Measurements from ENCODE around the gene UCN.

- TF ChIP-seq CTCF (optimal IDR thresholded peaks at IDR 0.05 in 1 of 3, IDR thresholded peaks at IDR 0.05 in 1 of 3, conservative IDR thresholded peaks at IDR 0.05 in 1 of 3; ENCODE audit: extremely low read depth in 1 of 3, insufficient read depth in 2 of 3, low read length in 3 of 3) (no peak), EZH2 (IDR thresholded peaks at IDR 0.05; ENCODE audit: low read length) (peak; percentile 89)
Measured at GRCh38 chr2:27307545-27308358, 493 bp downstream of the UCN start.

Measured in keratinocyte (primary cell).